ENCODE results near the gene GSTO2.
"Not testable (repeated sequence)": the region's sequence is repeated elsewhere in the genome, so short reads cannot be mapped to it uniquely, and the experiment has no call there.

DNA sequence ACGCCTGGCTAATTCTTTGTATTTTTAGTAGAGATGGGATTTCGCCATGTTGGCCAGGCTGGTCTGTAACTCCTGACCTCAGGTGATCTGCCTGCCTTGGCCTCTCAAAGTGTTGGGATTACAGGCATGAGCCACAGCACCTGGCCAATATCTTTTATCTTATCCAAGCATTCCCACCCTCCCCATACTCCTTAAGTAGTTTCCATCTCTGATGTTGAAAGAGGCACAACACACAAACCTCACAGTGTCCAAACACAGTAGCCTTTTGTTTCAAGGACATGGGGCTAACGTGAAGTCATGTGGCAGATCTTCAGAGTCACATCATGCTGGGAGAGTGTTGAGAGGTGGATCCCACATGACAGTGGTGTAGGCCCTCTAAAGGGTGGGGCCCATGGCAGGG is 26.0 kb upstream of the GSTO2 start:
- TF ChIP-seq, protein P1, sequence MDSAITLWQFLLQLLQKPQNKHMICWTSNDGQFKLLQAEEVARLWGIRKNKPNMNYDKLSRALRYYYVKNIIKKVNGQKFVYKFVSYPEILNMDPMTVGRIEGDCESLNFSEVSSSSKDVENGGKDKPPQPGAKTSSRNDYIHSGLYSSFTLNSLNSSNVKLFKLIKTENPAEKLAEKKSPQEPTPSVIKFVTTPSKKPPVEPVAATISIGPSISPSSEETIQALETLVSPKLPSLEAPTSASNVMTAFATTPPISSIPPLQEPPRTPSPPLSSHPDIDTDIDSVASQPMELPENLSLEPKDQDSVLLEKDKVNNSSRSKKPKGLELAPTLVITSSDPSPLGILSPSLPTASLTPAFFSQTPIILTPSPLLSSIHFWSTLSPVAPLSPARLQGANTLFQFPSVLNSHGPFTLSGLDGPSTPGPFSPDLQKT (IDR thresholded peaks at IDR 0.05; ENCODE audit: borderline replicate concordance, low read depth, low read length), result not testable (repeated sequence)
- not testable (repeated sequence) for TF ChIP-seq ZBTB21 (tag by site-specific recombination; IDR thresholded peaks at IDR 0.05); ZNF37A (tag by site-specific recombination; IDR thresholded peaks at IDR 0.05); MYNN (tag by site-specific recombination; IDR thresholded peaks at IDR 0.05; ENCODE audit: borderline replicate concordance); ZIC2 (tag by site-specific recombination; IDR thresholded peaks at IDR 0.05); ZNF510 (tag by site-specific recombination; IDR thresholded peaks at IDR 0.05; ENCODE audit: insufficient replicate concordance); ZNF146 (tag by site-specific recombination; IDR thresholded peaks at IDR 0.05); KLF8 (tag by site-specific recombination; IDR thresholded peaks at IDR 0.05); ZBTB20 (tag by site-specific recombination; IDR thresholded peaks at IDR 0.05); REST (tag by site-specific recombination; IDR thresholded peaks at IDR 0.05)
- TF ChIP-seq, protein P2, sequence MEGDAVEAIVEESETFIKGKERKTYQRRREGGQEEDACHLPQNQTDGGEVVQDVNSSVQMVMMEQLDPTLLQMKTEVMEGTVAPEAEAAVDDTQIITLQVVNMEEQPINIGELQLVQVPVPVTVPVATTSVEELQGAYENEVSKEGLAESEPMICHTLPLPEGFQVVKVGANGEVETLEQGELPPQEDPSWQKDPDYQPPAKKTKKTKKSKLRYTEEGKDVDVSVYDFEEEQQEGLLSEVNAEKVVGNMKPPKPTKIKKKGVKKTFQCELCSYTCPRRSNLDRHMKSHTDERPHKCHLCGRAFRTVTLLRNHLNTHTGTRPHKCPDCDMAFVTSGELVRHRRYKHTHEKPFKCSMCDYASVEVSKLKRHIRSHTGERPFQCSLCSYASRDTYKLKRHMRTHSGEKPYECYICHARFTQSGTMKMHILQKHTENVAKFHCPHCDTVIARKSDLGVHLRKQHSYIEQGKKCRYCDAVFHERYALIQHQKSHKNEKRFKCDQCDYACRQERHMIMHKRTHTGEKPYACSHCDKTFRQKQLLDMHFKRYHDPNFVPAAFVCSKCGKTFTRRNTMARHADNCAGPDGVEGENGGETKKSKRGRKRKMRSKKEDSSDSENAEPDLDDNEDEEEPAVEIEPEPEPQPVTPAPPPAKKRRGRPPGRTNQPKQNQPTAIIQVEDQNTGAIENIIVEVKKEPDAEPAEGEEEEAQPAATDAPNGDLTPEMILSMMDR (tag by site-specific recombination; IDR thresholded peaks at IDR 0.05), result not testable (repeated sequence)
- TF ChIP-seq, protein P3, sequence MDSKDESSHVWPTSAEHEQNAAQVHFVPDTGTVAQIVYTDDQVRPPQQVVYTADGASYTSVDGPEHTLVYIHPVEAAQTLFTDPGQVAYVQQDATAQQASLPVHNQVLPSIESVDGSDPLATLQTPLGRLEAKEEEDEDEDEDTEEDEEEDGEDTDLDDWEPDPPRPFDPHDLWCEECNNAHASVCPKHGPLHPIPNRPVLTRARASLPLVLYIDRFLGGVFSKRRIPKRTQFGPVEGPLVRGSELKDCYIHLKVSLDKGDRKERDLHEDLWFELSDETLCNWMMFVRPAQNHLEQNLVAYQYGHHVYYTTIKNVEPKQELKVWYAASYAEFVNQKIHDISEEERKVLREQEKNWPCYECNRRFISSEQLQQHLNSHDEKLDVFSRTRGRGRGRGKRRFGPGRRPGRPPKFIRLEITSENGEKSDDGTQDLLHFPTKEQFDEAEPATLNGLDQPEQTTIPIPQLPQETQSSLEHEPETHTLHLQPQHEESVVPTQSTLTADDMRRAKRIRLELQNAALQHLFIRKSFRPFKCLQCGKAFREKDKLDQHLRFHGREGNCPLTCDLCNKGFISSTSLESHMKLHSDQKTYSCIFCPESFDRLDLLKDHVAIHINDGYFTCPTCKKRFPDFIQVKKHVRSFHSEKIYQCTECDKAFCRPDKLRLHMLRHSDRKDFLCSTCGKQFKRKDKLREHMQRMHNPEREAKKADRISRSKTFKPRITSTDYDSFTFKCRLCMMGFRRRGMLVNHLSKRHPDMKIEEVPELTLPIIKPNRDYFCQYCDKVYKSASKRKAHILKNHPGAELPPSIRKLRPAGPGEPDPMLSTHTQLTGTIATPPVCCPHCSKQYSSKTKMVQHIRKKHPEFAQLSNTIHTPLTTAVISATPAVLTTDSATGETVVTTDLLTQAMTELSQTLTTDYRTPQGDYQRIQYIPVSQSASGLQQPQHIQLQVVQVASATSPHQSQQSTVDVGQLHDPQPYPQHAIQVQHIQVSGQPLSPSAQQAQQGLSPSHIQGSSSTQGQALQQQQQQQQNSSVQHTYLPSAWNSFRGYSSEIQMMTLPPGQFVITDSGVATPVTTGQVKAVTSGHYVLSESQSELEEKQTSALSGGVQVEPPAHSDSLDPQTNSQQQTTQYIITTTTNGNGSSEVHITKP (tag by site-specific recombination; IDR thresholded peaks at IDR 0.05), result not testable (repeated sequence)
- TF ChIP-seq, protein P4, sequence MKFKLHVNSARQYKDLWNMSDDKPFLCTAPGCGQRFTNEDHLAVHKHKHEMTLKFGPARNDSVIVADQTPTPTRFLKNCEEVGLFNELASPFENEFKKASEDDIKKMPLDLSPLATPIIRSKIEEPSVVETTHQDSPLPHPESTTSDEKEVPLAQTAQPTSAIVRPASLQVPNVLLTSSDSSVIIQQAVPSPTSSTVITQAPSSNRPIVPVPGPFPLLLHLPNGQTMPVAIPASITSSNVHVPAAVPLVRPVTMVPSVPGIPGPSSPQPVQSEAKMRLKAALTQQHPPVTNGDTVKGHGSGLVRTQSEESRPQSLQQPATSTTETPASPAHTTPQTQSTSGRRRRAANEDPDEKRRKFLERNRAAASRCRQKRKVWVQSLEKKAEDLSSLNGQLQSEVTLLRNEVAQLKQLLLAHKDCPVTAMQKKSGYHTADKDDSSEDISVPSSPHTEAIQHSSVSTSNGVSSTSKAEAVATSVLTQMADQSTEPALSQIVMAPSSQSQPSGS (tag by site-specific recombination; IDR thresholded peaks at IDR 0.05; ENCODE audit: low read depth), result not testable (repeated sequence)
